GM12878 (cell line): Measurements from ENCODE around the gene STK35. TPM values are rescaled to one million over a fixed set of nuclear protein-coding genes. Genes with fewer than 3 reads are reported as not detected.

Source experiments
- ATAC-seq: fragments of 200-7000 bp; cut with Tn5 transposase; 3 replicates; pipeline ENCODE4 v1.9.1; 2020; ENCODE audit warnings: mild to moderate bottlenecking, moderate library complexity
- BruUV-seq: library from RNA; stranded (reverse); fragments of 400-500 nt; replicated peaks from 2 replicates; lab custom pipeline; 2021; lab: Mats Ljungman, UMichigan
- CTCF ChIA-PET: fragments of 300-600 bp; sonication (Branson Sonifier 250); formaldehyde crosslinking; extraction: SDS; loops from one replicate; lab custom pipeline; 2021; ENCODE audit warnings: inconsistent platforms; lab: Yijun Ruan, JAX
- POLR2A ChIA-PET: fragments of 350-600 bp; formaldehyde crosslinking; extraction: SDS; loops from one replicate; lab custom pipeline; 2021; ENCODE audit warnings: inconsistent platforms; lab: Charles Lee
- RAD21 ChIA-PET: fragments of 300-600 bp; sonication (Branson Sonifier 250); formaldehyde crosslinking; loops from one replicate; lab custom pipeline; 2023; ENCODE audit warnings: antibody characterized with exemption; ENCODE audit not compliant: unreplicated experiment; lab: Charles Lee
- SMC1A ChIA-PET: fragments of 300-600 bp; sonication (Branson Sonifier 250); formaldehyde crosslinking; loops from one replicate; lab custom pipeline; 2023; ENCODE audit not compliant: unreplicated experiment, uncharacterized antibody; lab: Charles Lee
- DNase-seq: peaks from one replicate; pipeline ENCODE4 v3.0.0-alpha.2; 2011; ENCODE audit warnings: low read depth, low spot score
- FAIRE-seq: peaks from 3 replicates; lab custom pipeline; 2011; peaks lifted over from hg19 to GRCh38; lab: Jason Lieb, UNC
- H2AFZ ChIP-seq: 2 replicates; pipeline ENCODE4 v1.6.0; 2011; ENCODE audit warnings: low read depth, low read length, control low read depth; ENCODE audit not compliant: control insufficient read depth
- H3K27ac ChIP-seq: 2 replicates; pipeline ENCODE4 v1.5.1; 2011; ENCODE audit warnings: control low read depth; ENCODE audit not compliant: control insufficient read depth, insufficient read depth
- H3K27me3 ChIP-seq, 2 experiments: replicated peaks in 1 of 2; 2 replicates each; pipeline versions ENCODE4 v1.6.0 to v1.6.1; 2011; ENCODE audit warnings: low read length in 1 of 2; ENCODE audit not compliant: control insufficient read depth in 2 of 2, insufficient read depth in 2 of 2
- H3K36me3 ChIP-seq, 2 experiments: 2 replicates each; pipeline ENCODE4 v1.5.1; 2011; ENCODE audit warnings: low read length in 1 of 2; ENCODE audit not compliant: control insufficient read depth in 2 of 2, insufficient read depth in 2 of 2
- H3K4me1 ChIP-seq: 2 replicates; pipeline ENCODE4 v1.6.1; 2011; ENCODE audit warnings: mild to moderate bottlenecking, low read length, moderate library complexity, mixed read lengths; ENCODE audit not compliant: control insufficient read depth, insufficient read depth
- H3K4me2 ChIP-seq: 2 replicates; pipeline ENCODE4 v1.6.0; 2011; ENCODE audit warnings: control low read depth; ENCODE audit not compliant: control insufficient read depth, insufficient read depth
- H3K4me3 ChIP-seq: fragments of 200-600 bp; sonication (generic); 2 replicates; pipeline ENCODE4 v1.5.1; 2016
- H3K79me2 ChIP-seq: 2 replicates; pipeline ENCODE4 v1.6.0; 2011; ENCODE audit warnings: low read length; ENCODE audit not compliant: control insufficient read depth, insufficient read depth
- H3K9ac ChIP-seq: 2 replicates; pipeline ENCODE4 v1.8.0; 2011; ENCODE audit warnings: low read length, control low read depth, mixed read lengths; ENCODE audit not compliant: control insufficient read depth, insufficient read depth
- H3K9me3 ChIP-seq: replicated peaks from 3 replicates; pipeline ENCODE4 v1.5.1; 2011; ENCODE audit warnings: mild to moderate bottlenecking, low read length; ENCODE audit not compliant: control insufficient read depth, insufficient read depth
- H4K20me1 ChIP-seq: 2 replicates; pipeline ENCODE4 v1.6.0; 2011; ENCODE audit not compliant: control insufficient read depth, insufficient read depth
- BCL11A ChIP-seq: IDR thresholded peaks from 2 replicates; pipeline ENCODE4 v1.6.1; 2011; ENCODE audit warnings: low read depth, low read length
- CHD1 ChIP-seq: IDR thresholded peaks from 2 replicates; pipeline ENCODE4 v1.6.1; 2012; ENCODE audit warnings: low read depth, low read length, improper control_type of control experiment
- CHD4 ChIP-seq: fragments of 200-600 bp; sonication (generic); IDR thresholded peaks from 2 replicates; pipeline ENCODE4 v1.6.1; 2016; ENCODE audit warnings: mild to moderate bottlenecking
- ELK1 ChIP-seq: IDR thresholded peaks from 2 replicates; pipeline ENCODE4 v1.6.1; 2012; ENCODE audit warnings: low read depth, low read length, improper control_type of control experiment
- IRF3 ChIP-seq: fragments of 450-650 bp; IDR thresholded peaks from 2 replicates; pipeline ENCODE4 v1.6.1; 2014; ENCODE audit warnings: mild to moderate bottlenecking
- JUNB ChIP-seq: IDR thresholded peaks from 2 replicates; pipeline ENCODE4 v1.6.1; 2016; ENCODE audit warnings: antibody characterized with exemption, mild to moderate bottlenecking
- KDM1A ChIP-seq: fragments of 200-600 bp; sonication (generic); IDR thresholded peaks from 2 replicates; pipeline ENCODE4 v1.6.1; 2016; ENCODE audit warnings: borderline replicate concordance
- KLF5 ChIP-seq: fragments of 450-650 bp; IDR thresholded peaks from 2 replicates; pipeline ENCODE4 v1.6.1; 2014; ENCODE audit warnings: mild to moderate bottlenecking; ENCODE audit not compliant: partially characterized antibody
- NFXL1 ChIP-seq: fragments of 450-650 bp; IDR thresholded peaks from 2 replicates; pipeline ENCODE4 v1.6.1; 2017; ENCODE audit warnings: antibody characterized with exemption, mild to moderate bottlenecking, borderline replicate concordance
- NKRF ChIP-seq: fragments of 450-650 bp; conservative IDR thresholded peaks from 2 replicates; pipeline ENCODE4 v1.6.1; 2017; ENCODE audit warnings: mild to moderate bottlenecking, moderate library complexity
- NR2C2 ChIP-seq: IDR thresholded peaks from 2 replicates; pipeline ENCODE4 v1.6.1; 2011; ENCODE audit warnings: borderline replicate concordance, low read depth; ENCODE audit not compliant: control insufficient read depth, insufficient read length
- POLR2AphosphoS2 ChIP-seq: IDR thresholded peaks from 2 replicates; pipeline ENCODE4 v1.6.1; 2011; ENCODE audit warnings: low read depth, mild to moderate bottlenecking, low read length, improper control_type of control experiment, moderate library complexity
- RAD51 ChIP-seq: fragments of 450-650 bp; IDR thresholded peaks from 2 replicates; pipeline ENCODE4 v1.6.1; 2016; ENCODE audit warnings: moderate library complexity, mild to moderate bottlenecking, inconsistent platforms
- TBL1XR1 ChIP-seq: IDR thresholded peaks from 2 replicates; pipeline ENCODE4 v1.6.1; 2012; ENCODE audit warnings: low read depth, low read length, improper control_type of control experiment
- ZZZ3 ChIP-seq: IDR thresholded peaks from 2 replicates; pipeline ENCODE4 v1.6.1; 2011; ENCODE audit warnings: low read depth; ENCODE audit not compliant: control insufficient read depth, insufficient read length
- WGBS: methylation state at CpG from one replicate; pipeline ENCODE4 v1.1.6; 2016; ENCODE audit warnings: low lambda C conversion rate; ENCODE audit not compliant: insufficient replicate concordance, insufficient coverage; ENCODE audit errors: missing lambda C conversion rate; 5-methylcytosine and 5-hydroxymethylcytosine counted together
- in situ Hi-C: fragments of 300-500 bp; cut with MboI; formaldehyde crosslinking; loops from 9 replicates; pipeline ENCODE4 v1.14.3; 2018; ENCODE audit warnings: mixed read lengths
- intact Hi-C: fragments of 100-400 bp; cut with micrococcal nuclease; formaldehyde crosslinking; loops from one replicate; pipeline ENCODE4 v1.14.2; 2022; ENCODE audit not compliant: unreplicated experiment
- polyA plus RNA-seq, 11 experiments: library from polyadenylated mRNA; depleted of rRNA in 4 of 11; unstranded in 6 of 11; stranded (reverse) in 5 of 11; fragments of >200 nt; fragmentation: Nextera tagmentation in 4 of 11; fragmentation: Illumina TruSeq in 1 of 11; extraction: Ambion mirVana in 4 of 11; extraction: Trizol in 1 of 11; gene quantifications; 1 replicate in 1 of 11; 2 replicates in 10 of 11; pipeline versions ENCODE4 v1.2.1 to v1.2.3, GENCODE V29; 2011 to 2016; ENCODE audit warnings: inconsistent platforms in 2 of 11, missing spikeins in 2 of 11, low read depth in 1 of 11
- total RNA-seq, 4 experiments: library from RNA; depleted of rRNA in 3 of 4; stranded (reverse); fragments of >200 nt in 3 of 4; fragmentation: Illumina TruSeq in 1 of 4; extraction: Trizol in 1 of 4; gene quantifications; 2 replicates each; pipeline versions ENCODE4 v1.2.1 to v1.2.3, GENCODE V29; 2013 to 2021

Gene STK35
- total and polyA plus RNA-seq, 10 of the 15 experiments (the other 5 are each of a cell fraction or from before 2014, with no cell fraction given): 2.9 to 19.4 (median 9.6) TPM

- in situ Hi-C loops (no loop called here), intact Hi-C loops (no loop called here)
- RAD21 ChIA-PET: no interaction called here
- no peak for FAIRE-seq
- Histone ChIP-seq H3K27ac (no peak overlapping the region), H3K79me2 (peaks cover 7% of the 10 kb centered on the region; the same call in 1 of the 2 replicates), H3K27me3 (no peaks in the 10 kb centered on the region), H3K4me1 (no peaks in the 10 kb centered on the region; the same call in 1 of the 2 replicates), H3K4me2 (no peak overlapping the region), H3K36me3 (peaks cover 2 to 4% of the 10 kb centered on the region in 2 experiments; a peak in 2 of 4 replicates), H3K9ac (no peak overlapping the region), H3K9me3 (no peaks in the 10 kb centered on the region), H3K4me3 (no peak overlapping the region), H2AFZ (no peak overlapping the region), H4K20me1 (peaks cover 4% of the 10 kb centered on the region; the same call in 1 of the 2 replicates)
- POLR2A ChIA-PET: no interaction called here
- CTCF ChIA-PET: no interaction called here
- SMC1A ChIA-PET: interaction anchor here (1.5 kb wide), 1 partner anchor 27 kb away, joined by 3 read pairs; no protein-coding TSS in a partner anchor
- 96% methylated on average over 4 of the region's 4 CpGs for WGBS
- no TSS peak for BruUV-seq
- TF ChIP-seq ELK1: no peak
- no peak for TF ChIP-seq BCL11A
- TF ChIP-seq NR2C2: no peak
- TF ChIP-seq RAD51: no peak
- TF ChIP-seq KLF5: no peak
- TF ChIP-seq CHD1: no peak
- no peak for TF ChIP-seq IRF3
- TF ChIP-seq JUNB: no peak
- no peak for TF ChIP-seq ZZZ3
- no peak for TF ChIP-seq CHD4
- no peak for TF ChIP-seq KDM1A
- no peak for TF ChIP-seq NKRF
- TF ChIP-seq POLR2AphosphoS2: no peak
- TF ChIP-seq TBL1XR1: no peak
- no peak for TF ChIP-seq NFXL1
- ATAC-seq: no peak
- DNase-seq: no peak
These were observed 33.4 kb downstream of the STK35 start for GRCh38 chr20:2135013-2135412.
